ENCODE data around the gene GSE1.

DNA sequence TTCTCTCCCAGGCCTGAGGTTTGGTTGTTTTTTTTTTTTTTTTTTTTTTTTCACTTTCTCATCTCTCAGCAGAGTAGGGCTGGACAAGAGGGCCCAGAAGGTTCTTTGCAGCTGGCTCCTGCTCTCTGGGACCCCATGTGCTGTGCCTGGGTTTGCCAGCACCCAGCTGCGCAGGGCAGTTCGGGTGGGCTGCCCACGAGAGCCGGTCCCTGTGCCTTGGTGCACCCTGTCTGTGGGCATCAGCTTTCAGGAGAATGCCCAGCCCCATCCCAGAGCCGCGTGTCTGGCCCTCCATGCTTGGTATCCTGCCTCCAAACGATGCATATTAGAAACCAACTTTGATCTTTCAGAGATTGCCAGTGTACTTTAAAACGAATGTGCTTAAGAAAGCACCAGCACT is 15.0 kb upstream of the GSE1 start:
- no peak for TF ChIP-seq POLR2A (IDR thresholded peaks at IDR 0.05; ENCODE audit: low read length)
- no peak for TF ChIP-seq GATA1 (IDR thresholded peaks at IDR 0.05; ENCODE audit: low read depth, low read length)
